Measurements from ENCODE around the gene FLRT1.
"Not testable (repeated sequence)": the region's sequence is repeated elsewhere in the genome, so short reads cannot be mapped to it uniquely, and the experiment has no call there.

The FLRT1 gene

GRCh38 chr11:64043545-64043944 is 7.8 kb downstream of the FLRT1 start:
- Mint-ChIP-seq H3K4me3 (no peak overlapping the region), H3K4me1 (peaks cover 9% of the 10 kb centered on the region)

DNA sequence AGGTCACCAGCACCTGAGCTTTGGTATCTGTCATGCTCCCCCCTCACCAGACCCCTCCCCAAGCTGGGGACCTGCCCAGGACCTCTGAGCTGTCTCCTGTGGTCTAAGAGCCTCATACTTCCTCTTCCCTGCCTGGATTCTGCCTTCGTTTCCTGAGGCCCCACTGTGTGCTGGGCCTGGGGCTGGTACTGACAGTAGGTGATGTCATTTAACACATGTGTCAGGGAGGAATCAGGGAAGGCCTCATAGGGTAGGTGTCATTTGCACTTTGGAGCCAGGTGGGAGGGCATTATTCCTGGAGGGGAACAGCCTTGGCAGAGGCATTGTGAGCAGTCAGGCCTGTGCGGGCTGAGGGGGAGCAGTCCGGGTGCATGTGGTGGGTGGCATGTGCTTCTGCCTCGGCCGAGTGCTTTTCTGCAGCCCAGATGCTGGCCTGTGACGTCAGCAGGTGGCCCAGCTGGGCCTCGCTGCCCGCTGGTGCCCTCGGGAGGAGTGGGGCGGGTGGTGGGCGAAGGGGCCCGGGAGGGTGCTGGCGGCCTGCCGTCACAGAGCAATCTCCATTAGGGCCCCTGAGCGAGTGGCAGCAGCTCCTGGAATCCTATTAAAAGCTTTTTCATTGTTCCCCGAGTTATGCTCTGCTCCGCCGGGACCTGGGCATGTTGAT is 9.1 kb downstream of the FLRT1 start:
- DNase-seq (ENCODE audit: low spot score in 2 of 2) (no peak), ATAC-seq (no peak)
- Mint-ChIP-seq H3K27ac (peak overlapping the region; percentile 56), H3K9me3 (no peaks in the 10 kb centered on the region), H3K4me3 (no peak overlapping the region), H3K4me1 (peaks cover 7% of the 10 kb centered on the region), H3K36me3 (no peaks in the 10 kb centered on the region)

More at GRCh38 chr11:64043545-64043944, 7.8 kb downstream of the FLRT1 start:
- Mint-ChIP-seq H3K9me3 (no peaks in the 10 kb centered on the region), H3K36me3 (no peaks in the 10 kb centered on the region), H3K27ac (no peak overlapping the region)
- ATAC-seq, result no peak
- no peak for DNase-seq (ENCODE audit: low spot score in 2 of 2)

DNA sequence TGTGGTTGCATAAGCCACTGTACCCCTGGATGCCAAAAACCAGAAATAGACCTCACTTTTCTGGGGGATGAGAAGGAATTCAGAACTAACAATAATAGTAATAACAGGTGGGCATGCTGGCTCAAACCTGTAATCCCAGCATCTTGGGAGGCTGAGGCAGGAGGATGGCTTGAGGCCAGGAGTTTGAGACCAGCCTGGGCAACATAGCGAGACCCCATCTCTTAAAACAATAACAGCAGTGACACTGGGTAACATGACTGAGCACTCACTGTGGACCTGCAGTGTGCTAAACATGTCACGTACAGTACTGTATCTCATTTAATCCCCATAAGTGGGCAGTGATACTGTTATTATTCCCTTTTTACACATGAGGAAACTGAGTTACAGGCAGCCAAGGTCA is 10.0 kb downstream of the FLRT1 start:
- no peak overlapping the region for H3K27ac Mint-ChIP-seq
- no peak overlapping the region for H3K4me3 Mint-ChIP-seq
- no peaks in the 10 kb centered on the region for H3K9me3 Mint-ChIP-seq
- no peaks in the 10 kb centered on the region for H3K36me3 Mint-ChIP-seq
- DNase-seq (ENCODE audit: low spot score in 2 of 2) (no peak), ATAC-seq (no peak)
- H3K4me1 Mint-ChIP-seq, result no peaks in the 10 kb centered on the region

- H3K36me3 Mint-ChIP-seq; ATAC-seq; H3K4me3 Mint-ChIP-seq; H3K9me3 Mint-ChIP-seq; DNase-seq (ENCODE audit: low spot score in 2 of 2); H3K4me1 Mint-ChIP-seq; H3K27ac Mint-ChIP-seq: not testable (repeated sequence)
Observed at GRCh38 chr11:64047373-64047772, 11.6 kb downstream of the FLRT1 start.

DNA sequence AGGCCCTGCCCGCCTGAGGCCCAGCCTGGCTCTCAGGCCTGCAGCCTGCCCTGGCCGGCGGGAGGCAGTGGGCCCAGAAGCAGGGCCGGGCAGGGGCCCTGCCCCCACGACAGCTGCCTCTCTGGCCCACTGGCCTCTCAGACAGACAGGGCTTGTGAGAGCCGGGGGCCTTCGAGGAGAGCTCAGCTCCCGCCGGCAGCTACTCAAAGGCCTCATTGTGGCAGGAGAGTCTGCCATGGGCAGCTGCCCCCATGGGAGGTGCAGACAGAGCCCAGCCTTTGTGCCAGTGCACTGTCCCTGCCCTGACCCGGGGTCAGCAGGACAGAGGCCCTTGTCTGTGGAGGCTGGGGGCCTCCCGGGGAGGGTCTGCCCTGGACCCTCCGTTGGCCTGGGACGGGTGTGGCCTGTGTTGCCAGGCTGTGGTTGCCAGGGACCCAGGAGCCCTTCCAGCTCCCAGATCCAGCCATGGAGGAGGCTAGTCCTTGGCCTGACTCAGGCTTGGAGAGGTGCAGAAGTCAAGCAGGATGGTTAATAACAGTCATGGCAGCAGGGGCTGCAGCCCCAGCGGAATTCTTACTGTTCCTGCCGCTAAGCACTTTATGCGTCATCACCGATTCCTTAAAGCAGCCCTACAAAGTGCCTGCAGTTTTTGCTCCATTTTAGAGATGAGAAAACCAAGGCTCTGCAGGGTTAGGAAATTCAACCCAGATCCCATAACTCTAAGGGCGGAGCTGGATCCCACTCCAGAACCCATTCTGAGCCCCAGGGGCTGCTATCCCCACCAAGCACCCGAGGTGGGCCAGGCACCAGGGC is 12.5 kb downstream of the FLRT1 start:
- ATAC-seq, result no peak
- H3K36me3 Mint-ChIP-seq, result no peaks in the 10 kb centered on the region
- no peak overlapping the region for H3K4me3 Mint-ChIP-seq
- no peaks in the 10 kb centered on the region for H3K9me3 Mint-ChIP-seq
- no peak for DNase-seq (ENCODE audit: low spot score in 2 of 2)
- no peak overlapping the region for H3K27ac Mint-ChIP-seq
- no peaks in the 10 kb centered on the region for H3K4me1 Mint-ChIP-seq

DNA sequence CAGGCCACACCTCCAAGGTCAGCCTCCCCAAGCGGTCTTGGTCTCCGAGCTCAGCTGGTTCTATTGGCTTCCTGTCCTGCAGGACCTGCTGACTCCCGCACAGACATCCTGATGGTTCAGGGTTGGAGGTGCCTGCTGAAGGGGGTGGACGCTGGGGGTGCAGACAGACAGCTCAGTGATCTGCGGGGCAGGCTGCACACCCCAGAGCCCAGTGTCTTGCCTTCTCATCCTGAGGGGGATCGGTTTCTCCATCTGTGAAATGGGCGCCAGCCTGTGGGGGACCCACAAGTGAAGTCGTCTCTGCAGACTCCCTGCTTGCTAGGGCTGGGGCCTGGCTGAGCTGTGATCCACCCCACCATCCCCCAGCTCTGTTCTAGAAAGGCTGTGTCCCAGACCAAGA is 13.8 kb downstream of the FLRT1 start:
- no peaks in the 10 kb centered on the region for H3K4me1 Mint-ChIP-seq
- DNase-seq (ENCODE audit: low spot score in 2 of 2), result no peak
- no peak overlapping the region for H3K4me3 Mint-ChIP-seq
- no peaks in the 10 kb centered on the region for H3K9me3 Mint-ChIP-seq
- no peak overlapping the region for H3K27ac Mint-ChIP-seq
- no peak for ATAC-seq
- H3K36me3 Mint-ChIP-seq, result no peaks in the 10 kb centered on the region

DNA sequence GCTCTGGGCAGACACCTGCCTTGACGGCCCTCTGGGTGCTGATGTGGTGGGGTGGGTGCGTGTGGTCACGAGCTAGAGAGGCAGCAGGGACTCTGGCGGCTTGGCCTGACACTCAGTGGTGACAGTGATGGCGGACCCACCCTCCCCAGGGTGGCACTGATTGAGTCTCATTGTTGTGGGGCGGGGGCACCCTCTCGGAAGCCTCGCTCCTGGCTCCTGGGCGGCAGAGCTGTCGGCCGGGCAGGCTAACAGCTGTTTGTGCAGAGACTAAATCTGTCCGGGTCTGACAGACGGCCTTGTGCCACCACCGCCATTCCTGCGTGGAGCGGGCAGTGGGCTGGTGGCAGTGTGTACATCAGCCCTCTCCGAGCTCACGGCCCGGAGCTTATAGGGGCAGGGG is 15.6 kb downstream of the FLRT1 start:
- Mint-ChIP-seq H3K4me3 (no peak overlapping the region), H3K9me3 (no peaks in the 10 kb centered on the region), H3K36me3 (no peaks in the 10 kb centered on the region), H3K4me1 (no peaks in the 10 kb centered on the region), H3K27ac (no peak overlapping the region)
- ATAC-seq, result no peak
- no peak for DNase-seq (ENCODE audit: low spot score in 2 of 2)

- ATAC-seq (no peak), DNase-seq (ENCODE audit: low spot score in 2 of 2) (no peak)
- no peaks in the 10 kb centered on the region for H3K9me3 Mint-ChIP-seq
- H3K4me3 Mint-ChIP-seq, result no peak overlapping the region
- no peaks in the 10 kb centered on the region for H3K36me3 Mint-ChIP-seq
- no peak overlapping the region for H3K27ac Mint-ChIP-seq
- H3K4me1 Mint-ChIP-seq, result no peaks in the 10 kb centered on the region
Observed at GRCh38 chr11:64052436-64052835, 16.7 kb downstream of the FLRT1 start.

DNA sequence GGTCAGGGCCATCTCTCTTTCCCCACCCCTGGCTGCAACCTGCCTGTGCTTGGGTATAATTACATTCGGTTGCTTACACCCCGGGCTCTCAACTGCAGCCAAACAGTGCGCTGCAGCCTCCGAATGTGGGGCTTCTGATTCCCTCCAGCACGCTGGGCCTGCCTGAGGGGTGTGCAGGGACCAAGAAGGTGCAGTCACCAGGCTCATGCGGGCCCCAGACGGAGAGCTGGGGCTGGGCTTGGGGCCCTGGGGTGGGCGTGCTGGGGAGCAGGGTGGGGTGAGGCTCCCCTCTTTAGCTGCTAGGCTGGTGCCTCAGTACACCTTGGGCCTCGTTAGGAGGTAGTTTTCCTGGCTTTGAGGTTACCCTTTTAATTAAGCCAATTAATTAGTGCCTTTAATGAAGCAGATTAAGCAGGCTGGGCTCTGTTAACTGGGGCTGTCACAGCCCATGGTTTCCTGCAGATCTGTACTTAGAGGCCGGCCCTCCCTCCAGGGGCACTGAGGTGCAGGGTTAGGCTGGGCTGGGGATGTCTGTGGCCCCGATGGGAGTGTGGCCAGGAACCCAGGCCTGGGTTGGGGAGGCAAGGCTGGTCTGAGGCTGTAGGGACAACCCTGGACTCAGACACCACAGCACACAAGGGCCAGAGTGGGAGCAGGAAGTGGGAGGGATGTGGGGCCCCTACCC is 17.3 kb downstream of the FLRT1 start:
- no peaks in the 10 kb centered on the region for H3K4me1 Mint-ChIP-seq
- ATAC-seq, result no peak
- no peak overlapping the region for H3K27ac Mint-ChIP-seq
- H3K36me3 Mint-ChIP-seq, result no peaks in the 10 kb centered on the region
- no peak overlapping the region for H3K4me3 Mint-ChIP-seq
- DNase-seq (ENCODE audit: low spot score in 2 of 2), result no peak
- H3K9me3 Mint-ChIP-seq, result no peaks in the 10 kb centered on the region

DNA sequence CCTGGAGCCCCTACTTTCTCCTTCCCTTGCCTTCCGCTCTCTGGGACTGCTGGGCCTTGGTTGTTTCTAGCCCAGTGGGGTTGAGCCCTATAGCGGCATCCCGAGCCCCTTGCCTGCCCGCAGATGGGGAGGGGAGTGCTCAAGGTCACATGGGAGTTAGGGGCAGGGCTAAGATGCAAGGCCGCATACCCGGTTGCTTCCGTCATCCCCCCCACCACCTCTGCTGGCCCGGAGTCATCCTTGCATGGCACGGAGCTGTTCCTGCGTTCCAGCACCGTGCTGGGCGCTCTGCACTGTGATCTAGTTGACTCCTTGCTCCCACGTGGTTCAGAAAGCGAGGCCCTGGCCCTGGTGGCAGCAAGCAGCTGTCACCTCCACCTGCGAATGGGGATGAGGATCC is 18.0 kb downstream of the FLRT1 start:
- H3K4me1 Mint-ChIP-seq, result no peaks in the 10 kb centered on the region
- DNase-seq (ENCODE audit: low spot score in 2 of 2) (no peak), ATAC-seq (no peak)
- no peaks in the 10 kb centered on the region for H3K9me3 Mint-ChIP-seq
- no peaks in the 10 kb centered on the region for H3K36me3 Mint-ChIP-seq
- H3K4me3 Mint-ChIP-seq, result no peak overlapping the region
- peak overlapping the region; percentile 11 for H3K27ac Mint-ChIP-seq

DNA sequence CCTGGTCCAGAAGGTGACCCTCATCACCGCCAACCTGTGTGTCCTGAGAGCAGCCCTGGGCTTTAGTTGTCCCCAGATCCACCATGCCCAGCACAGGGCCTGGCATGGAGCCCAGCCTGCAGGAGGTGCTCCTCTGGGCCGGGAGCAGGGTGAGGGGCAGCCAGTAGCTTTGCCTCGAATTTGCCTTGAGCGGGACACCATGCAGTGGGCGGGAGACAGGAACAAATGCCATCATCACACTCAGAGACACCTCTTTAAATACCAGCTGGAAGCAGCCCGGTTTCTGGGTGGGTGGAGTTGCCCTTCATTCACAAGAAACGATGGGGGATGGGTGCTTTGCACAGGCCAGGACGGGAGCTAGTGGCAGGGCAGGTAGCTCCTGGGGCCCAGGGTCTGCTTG is 19.3 kb downstream of the FLRT1 start:
- Mint-ChIP-seq H3K4me1 (no peaks in the 10 kb centered on the region), H3K27ac (no peak overlapping the region), H3K4me3 (no peak overlapping the region), H3K36me3 (no peaks in the 10 kb centered on the region), H3K9me3 (no peaks in the 10 kb centered on the region)
- DNase-seq (ENCODE audit: low spot score in 2 of 2) (no peak), ATAC-seq (no peak)

GRCh38 chr11:64056213-64056785 is 20.6 kb downstream of the FLRT1 start:
- Mint-ChIP-seq H3K36me3 (no peaks in the 10 kb centered on the region), H3K4me1 (peaks cover 9% of the 10 kb centered on the region), H3K4me3 (no peak overlapping the region), H3K27ac (no peak overlapping the region), H3K9me3 (no peaks in the 10 kb centered on the region)
- DNase-seq (ENCODE audit: low spot score in 2 of 2) (no peak), ATAC-seq (no peak)

- ATAC-seq (no peak), DNase-seq (ENCODE audit: low spot score in 2 of 2) (no peak)
- Mint-ChIP-seq H3K9me3 (no peaks in the 10 kb centered on the region), H3K4me1 (peaks cover 13% of the 10 kb centered on the region), H3K4me3 (no peak overlapping the region), H3K27ac (no peak overlapping the region), H3K36me3 (no peaks in the 10 kb centered on the region)
Observed at GRCh38 chr11:64056861-64057260, 21.1 kb downstream of the FLRT1 start.

- DNase-seq (ENCODE audit: low spot score in 2 of 2) (no peak), ATAC-seq (no peak)
- Mint-ChIP-seq H3K36me3 (no peaks in the 10 kb centered on the region), H3K4me1 (peaks cover 16% of the 10 kb centered on the region), H3K9me3 (no peaks in the 10 kb centered on the region), H3K4me3 (no peak overlapping the region), H3K27ac (no peak overlapping the region)
Observed at GRCh38 chr11:64057890-64058289, 22.2 kb downstream of the FLRT1 start.

GRCh38 chr11:64058494-64058893 is 22.8 kb downstream of the FLRT1 start:
- no peak overlapping the region for H3K27ac Mint-ChIP-seq
- H3K4me3 Mint-ChIP-seq, result no peak overlapping the region
- no peaks in the 10 kb centered on the region for H3K36me3 Mint-ChIP-seq
- H3K4me1 Mint-ChIP-seq, result peaks cover 16% of the 10 kb centered on the region
- DNase-seq (ENCODE audit: low spot score in 2 of 2) (no peak), ATAC-seq (no peak)
- H3K9me3 Mint-ChIP-seq, result no peaks in the 10 kb centered on the region
